Neural progenitor cell (in vitro differentiated cells): ENCODE measurements around the gene UFSP1.

ENCODE experiments used
- EZH2 ChIP-seq: fragments of 200-600 bp; sonication (generic); IDR thresholded peaks from 2 replicates; pipeline ENCODE4 v1.6.1; 2017; ENCODE audit warnings: antibody characterized with exemption, mild to moderate bottlenecking, moderate library complexity
- TF ChIP-seq, protein P1 (sequence below): fragments of 200-600 bp; sonication (generic); IDR thresholded peaks from 2 replicates; pipeline ENCODE4 v1.5.1; 2017; ENCODE audit warnings: antibody characterized with exemption, mild to moderate bottlenecking

DNA sequence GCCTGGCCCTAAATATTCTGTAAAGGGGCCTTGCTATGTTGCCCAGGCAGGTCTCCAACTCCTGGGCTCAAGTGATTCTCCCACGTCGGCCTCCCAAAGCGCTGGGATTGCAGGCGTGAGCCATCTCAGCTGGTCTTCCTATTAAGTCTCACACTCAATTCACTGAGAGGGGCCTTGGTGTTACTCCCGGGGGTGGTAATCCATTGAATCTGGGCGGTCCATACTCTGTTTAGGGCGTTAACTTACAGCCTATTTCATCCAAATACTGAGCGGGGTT is 15.3 kb downstream of the UFSP1 start:
- TF ChIP-seq, protein P1, sequence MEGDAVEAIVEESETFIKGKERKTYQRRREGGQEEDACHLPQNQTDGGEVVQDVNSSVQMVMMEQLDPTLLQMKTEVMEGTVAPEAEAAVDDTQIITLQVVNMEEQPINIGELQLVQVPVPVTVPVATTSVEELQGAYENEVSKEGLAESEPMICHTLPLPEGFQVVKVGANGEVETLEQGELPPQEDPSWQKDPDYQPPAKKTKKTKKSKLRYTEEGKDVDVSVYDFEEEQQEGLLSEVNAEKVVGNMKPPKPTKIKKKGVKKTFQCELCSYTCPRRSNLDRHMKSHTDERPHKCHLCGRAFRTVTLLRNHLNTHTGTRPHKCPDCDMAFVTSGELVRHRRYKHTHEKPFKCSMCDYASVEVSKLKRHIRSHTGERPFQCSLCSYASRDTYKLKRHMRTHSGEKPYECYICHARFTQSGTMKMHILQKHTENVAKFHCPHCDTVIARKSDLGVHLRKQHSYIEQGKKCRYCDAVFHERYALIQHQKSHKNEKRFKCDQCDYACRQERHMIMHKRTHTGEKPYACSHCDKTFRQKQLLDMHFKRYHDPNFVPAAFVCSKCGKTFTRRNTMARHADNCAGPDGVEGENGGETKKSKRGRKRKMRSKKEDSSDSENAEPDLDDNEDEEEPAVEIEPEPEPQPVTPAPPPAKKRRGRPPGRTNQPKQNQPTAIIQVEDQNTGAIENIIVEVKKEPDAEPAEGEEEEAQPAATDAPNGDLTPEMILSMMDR, result no peak
- no peak for TF ChIP-seq EZH2
